GM11168 (cell line): ENCODE results near the gene TECPR1.

ENCODE experiments used
- in situ Hi-C: fragments of 300-500 bp; cut with MboI; formaldehyde crosslinking; loops from one replicate; pipeline ENCODE4 v1.12.0; 2022; ENCODE audit warnings: low sequenced_read_pairs; ENCODE audit not compliant: unreplicated experiment

TECPR1 gene

GRCh38 chr7:98250789-98251188 is 1.2 kb downstream of the TECPR1 start:
- in situ Hi-C loops: no loop called here

- in situ Hi-C loops: loop anchor here (25.0 kb wide), 1 partner anchor 1088 kb away; the partner anchor contains the start of gene ARPC1A
Observed at GRCh38 chr7:98249106-98249505, 2.9 kb downstream of the TECPR1 start.

- in situ Hi-C loops: loop anchor here (25.0 kb wide), 1 partner anchor 1089 kb away; the partner anchor contains the start of gene ARPC1A
Observed at GRCh38 chr7:98248156-98248555, 3.9 kb downstream of the TECPR1 start.

GRCh38 chr7:98244871-98245270 is 7.2 kb downstream of the TECPR1 start:
- in situ Hi-C loops: loop anchor here (25.0 kb wide), 1 partner anchor 1092 kb away; the partner anchor contains the start of gene ARPC1A

- in situ Hi-C loops: loop anchor here (25.0 kb wide), 1 partner anchor 1094 kb away; the partner anchor contains the start of gene ARPC1A
Observed at GRCh38 chr7:98242934-98243333, 9.1 kb downstream of the TECPR1 start.

GRCh38 chr7:98242342-98242741 is 9.7 kb downstream of the TECPR1 start:
- in situ Hi-C loops: loop anchor here (25.0 kb wide), 1 partner anchor 1095 kb away; the partner anchor contains the start of gene ARPC1A

- in situ Hi-C loops: loop anchor here (25.0 kb wide), 1 partner anchor 1096 kb away; the partner anchor contains the start of gene ARPC1A
Observed at GRCh38 chr7:98241674-98242241, 10.3 kb downstream of the TECPR1 start.

- in situ Hi-C loops: loop anchor here (25.0 kb wide), 1 partner anchor 1096 kb away; the partner anchor contains the start of gene ARPC1A
Observed at GRCh38 chr7:98240961-98241673, 10.9 kb downstream of the TECPR1 start.

- in situ Hi-C loops: loop anchor here (25.0 kb wide), 1 partner anchor 1098 kb away; the partner anchor contains the start of gene ARPC1A
Observed at GRCh38 chr7:98238976-98239375, 13.1 kb downstream of the TECPR1 start.

- in situ Hi-C loops: loop anchor here (25.0 kb wide), 1 partner anchor 1099 kb away; the partner anchor contains the start of gene ARPC1A
Observed at GRCh38 chr7:98238076-98238475, 14.0 kb downstream of the TECPR1 start.

- in situ Hi-C loops: loop anchor here (25.0 kb wide), 1 partner anchor 1101 kb away; the partner anchor contains the start of gene ARPC1A
Observed at GRCh38 chr7:98236355-98237185, 15.5 kb downstream of the TECPR1 start.

GRCh38 chr7:98235901-98236300 is 16.1 kb downstream of the TECPR1 start:
- in situ Hi-C loops: loop anchor here (25.0 kb wide), 1 partner anchor 1101 kb away; the partner anchor contains the start of gene ARPC1A

- in situ Hi-C loops: loop anchor here (25.0 kb wide), 1 partner anchor 1103 kb away; the partner anchor contains the start of gene ARPC1A
Observed at GRCh38 chr7:98234429-98235147, 17.4 kb downstream of the TECPR1 start.

GRCh38 chr7:98233219-98234070 is 18.6 kb downstream of the TECPR1 start:
- in situ Hi-C loops: loop anchor here (25.0 kb wide), 1 partner anchor 1104 kb away; the partner anchor contains the start of gene ARPC1A

GRCh38 chr7:98232799-98233198 is 19.2 kb downstream of the TECPR1 start:
- in situ Hi-C loops: loop anchor here (25.0 kb wide), 1 partner anchor 1105 kb away; the partner anchor contains the start of gene ARPC1A

GRCh38 chr7:98232263-98232585 is 19.8 kb downstream of the TECPR1 start:
- in situ Hi-C loops: loop anchor here (25.0 kb wide), 1 partner anchor 1105 kb away; the partner anchor contains the start of gene ARPC1A

GRCh38 chr7:98231493-98232262 is 20.4 kb downstream of the TECPR1 start:
- in situ Hi-C loops: loop anchor here (25.0 kb wide), 1 partner anchor 1106 kb away; the partner anchor contains the start of gene ARPC1A
